ENCODE data around the gene MME. TPM values are rescaled to one million over a fixed set of nuclear protein-coding genes. Genes with fewer than 3 reads are reported as not detected.

Gene MME
- total RNA-seq, 1 experiment from 2014 or later = 1.6 TPM

DNA sequence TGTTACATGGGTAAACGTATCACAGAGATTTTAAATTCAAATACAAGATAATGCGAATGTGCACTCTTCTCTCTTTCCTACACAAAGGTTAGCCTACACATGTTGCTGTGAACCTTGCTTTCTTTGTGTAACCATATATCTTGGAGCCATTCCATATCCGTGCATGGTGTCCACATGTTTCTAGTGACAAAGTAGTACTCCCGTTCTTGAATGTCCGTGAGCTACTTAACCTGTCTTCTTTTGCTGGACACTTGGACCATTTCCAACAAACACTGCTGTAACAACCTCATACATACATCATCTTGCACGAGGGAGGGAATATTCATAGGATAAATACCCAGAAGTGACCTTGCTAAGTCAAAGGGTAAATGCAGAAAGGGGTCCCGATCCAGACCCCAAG is 138.3 kb downstream of the MME start:
- in situ Hi-C loops (cut with HindIII; ENCODE audit: low pct_unique_long_range_greater_than_20kb, low sequenced_read_pairs) = no loop called here
- intact Hi-C loops (cut with micrococcal nuclease; ENCODE audit: unreplicated experiment) = no loop called here
- Histone ChIP-seq H3K9me3 (ENCODE audit: control insufficient read depth, insufficient read depth, low read depth, low read length) (no peaks in the 10 kb centered on the region), H3K4me3 (ENCODE audit: low read depth in 2 of 2, low read length in 2 of 2) (no peak overlapping the region), H3K36me3 (ENCODE audit: control insufficient read depth, insufficient read depth, low read length) (no peaks in the 10 kb centered on the region), H3K27me3 (ENCODE audit: control insufficient read depth, insufficient read depth, low read length) (no peaks in the 10 kb centered on the region), H3K27ac (ENCODE audit: low read length) (no peak overlapping the region), H3K4me1 (ENCODE audit: control insufficient read depth, insufficient read depth, low read length) (no peaks in the 10 kb centered on the region)
- POLR2A ChIA-PET = no interaction called here
- TF ChIP-seq, protein P1, sequence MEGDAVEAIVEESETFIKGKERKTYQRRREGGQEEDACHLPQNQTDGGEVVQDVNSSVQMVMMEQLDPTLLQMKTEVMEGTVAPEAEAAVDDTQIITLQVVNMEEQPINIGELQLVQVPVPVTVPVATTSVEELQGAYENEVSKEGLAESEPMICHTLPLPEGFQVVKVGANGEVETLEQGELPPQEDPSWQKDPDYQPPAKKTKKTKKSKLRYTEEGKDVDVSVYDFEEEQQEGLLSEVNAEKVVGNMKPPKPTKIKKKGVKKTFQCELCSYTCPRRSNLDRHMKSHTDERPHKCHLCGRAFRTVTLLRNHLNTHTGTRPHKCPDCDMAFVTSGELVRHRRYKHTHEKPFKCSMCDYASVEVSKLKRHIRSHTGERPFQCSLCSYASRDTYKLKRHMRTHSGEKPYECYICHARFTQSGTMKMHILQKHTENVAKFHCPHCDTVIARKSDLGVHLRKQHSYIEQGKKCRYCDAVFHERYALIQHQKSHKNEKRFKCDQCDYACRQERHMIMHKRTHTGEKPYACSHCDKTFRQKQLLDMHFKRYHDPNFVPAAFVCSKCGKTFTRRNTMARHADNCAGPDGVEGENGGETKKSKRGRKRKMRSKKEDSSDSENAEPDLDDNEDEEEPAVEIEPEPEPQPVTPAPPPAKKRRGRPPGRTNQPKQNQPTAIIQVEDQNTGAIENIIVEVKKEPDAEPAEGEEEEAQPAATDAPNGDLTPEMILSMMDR (IDR thresholded peaks at IDR 0.05) = no peak
- TF ChIP-seq, protein P2, sequence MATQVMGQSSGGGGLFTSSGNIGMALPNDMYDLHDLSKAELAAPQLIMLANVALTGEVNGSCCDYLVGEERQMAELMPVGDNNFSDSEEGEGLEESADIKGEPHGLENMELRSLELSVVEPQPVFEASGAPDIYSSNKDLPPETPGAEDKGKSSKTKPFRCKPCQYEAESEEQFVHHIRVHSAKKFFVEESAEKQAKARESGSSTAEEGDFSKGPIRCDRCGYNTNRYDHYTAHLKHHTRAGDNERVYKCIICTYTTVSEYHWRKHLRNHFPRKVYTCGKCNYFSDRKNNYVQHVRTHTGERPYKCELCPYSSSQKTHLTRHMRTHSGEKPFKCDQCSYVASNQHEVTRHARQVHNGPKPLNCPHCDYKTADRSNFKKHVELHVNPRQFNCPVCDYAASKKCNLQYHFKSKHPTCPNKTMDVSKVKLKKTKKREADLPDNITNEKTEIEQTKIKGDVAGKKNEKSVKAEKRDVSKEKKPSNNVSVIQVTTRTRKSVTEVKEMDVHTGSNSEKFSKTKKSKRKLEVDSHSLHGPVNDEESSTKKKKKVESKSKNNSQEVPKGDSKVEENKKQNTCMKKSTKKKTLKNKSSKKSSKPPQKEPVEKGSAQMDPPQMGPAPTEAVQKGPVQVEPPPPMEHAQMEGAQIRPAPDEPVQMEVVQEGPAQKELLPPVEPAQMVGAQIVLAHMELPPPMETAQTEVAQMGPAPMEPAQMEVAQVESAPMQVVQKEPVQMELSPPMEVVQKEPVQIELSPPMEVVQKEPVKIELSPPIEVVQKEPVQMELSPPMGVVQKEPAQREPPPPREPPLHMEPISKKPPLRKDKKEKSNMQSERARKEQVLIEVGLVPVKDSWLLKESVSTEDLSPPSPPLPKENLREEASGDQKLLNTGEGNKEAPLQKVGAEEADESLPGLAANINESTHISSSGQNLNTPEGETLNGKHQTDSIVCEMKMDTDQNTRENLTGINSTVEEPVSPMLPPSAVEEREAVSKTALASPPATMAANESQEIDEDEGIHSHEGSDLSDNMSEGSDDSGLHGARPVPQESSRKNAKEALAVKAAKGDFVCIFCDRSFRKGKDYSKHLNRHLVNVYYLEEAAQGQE (IDR thresholded peaks at IDR 0.05; ENCODE audit: insufficient read depth in 1 of 2, low read depth in 2 of 2, low read length in 1 of 2) = no peak
- TF ChIP-seq POLR2AphosphoS5 (IDR thresholded peaks at IDR 0.05; ENCODE audit: low read depth, low read length) = no peak
- TF ChIP-seq SIN3A (IDR thresholded peaks at IDR 0.05; ENCODE audit: borderline replicate concordance, insufficient read depth, low read depth, low read length) = no peak
- TF ChIP-seq TCF7L2 (IDR thresholded peaks at IDR 0.05; ENCODE audit: low read depth, low read length) = no peak
- ATAC-seq (no peak), DNase-seq (ENCODE audit: low read depth, low spot score) (no peak)
- CTCF ChIA-PET = no interaction called here
- no TSS peak for BruUV-seq (replicated peaks)

- ATAC-seq (no peak), DNase-seq (ENCODE audit: low read depth, low spot score) (no peak)
- Histone ChIP-seq H3K36me3 (ENCODE audit: control insufficient read depth, insufficient read depth, low read length) (no peaks in the 10 kb centered on the region), H3K4me1 (ENCODE audit: control insufficient read depth, insufficient read depth, low read length) (no peaks in the 10 kb centered on the region), H3K27ac (ENCODE audit: low read length) (no peak overlapping the region), H3K27me3 (ENCODE audit: control insufficient read depth, insufficient read depth, low read length) (no peaks in the 10 kb centered on the region), H3K9me3 (ENCODE audit: control insufficient read depth, insufficient read depth, low read depth, low read length) (no peaks in the 10 kb centered on the region), H3K4me3 (ENCODE audit: low read depth in 2 of 2, low read length in 2 of 2) (no peak overlapping the region)
- ChIA-PET CTCF (no interaction called here), POLR2A (no interaction called here)
- no TSS peak for BruUV-seq (replicated peaks)
- TF ChIP-seq, protein P2 (IDR thresholded peaks at IDR 0.05; ENCODE audit: insufficient read depth in 1 of 2, low read depth in 2 of 2, low read length in 1 of 2) = no peak
- TF ChIP-seq, protein P1 (IDR thresholded peaks at IDR 0.05) = no peak
- no peak for TF ChIP-seq TCF7L2 (IDR thresholded peaks at IDR 0.05; ENCODE audit: low read depth, low read length)
- no peak for TF ChIP-seq POLR2AphosphoS5 (IDR thresholded peaks at IDR 0.05; ENCODE audit: low read depth, low read length)
- no peak for TF ChIP-seq SIN3A (IDR thresholded peaks at IDR 0.05; ENCODE audit: borderline replicate concordance, insufficient read depth, low read depth, low read length)
- intact Hi-C loops (cut with micrococcal nuclease; ENCODE audit: unreplicated experiment) (no loop called here), in situ Hi-C loops (cut with HindIII; ENCODE audit: low pct_unique_long_range_greater_than_20kb, low sequenced_read_pairs) (no loop called here)
Measured at GRCh38 chr3:155219106-155219505, 139.0 kb downstream of the MME start.

Data from Panc1 (cell line).